ENCODE data around the gene LIPC.

DNA sequence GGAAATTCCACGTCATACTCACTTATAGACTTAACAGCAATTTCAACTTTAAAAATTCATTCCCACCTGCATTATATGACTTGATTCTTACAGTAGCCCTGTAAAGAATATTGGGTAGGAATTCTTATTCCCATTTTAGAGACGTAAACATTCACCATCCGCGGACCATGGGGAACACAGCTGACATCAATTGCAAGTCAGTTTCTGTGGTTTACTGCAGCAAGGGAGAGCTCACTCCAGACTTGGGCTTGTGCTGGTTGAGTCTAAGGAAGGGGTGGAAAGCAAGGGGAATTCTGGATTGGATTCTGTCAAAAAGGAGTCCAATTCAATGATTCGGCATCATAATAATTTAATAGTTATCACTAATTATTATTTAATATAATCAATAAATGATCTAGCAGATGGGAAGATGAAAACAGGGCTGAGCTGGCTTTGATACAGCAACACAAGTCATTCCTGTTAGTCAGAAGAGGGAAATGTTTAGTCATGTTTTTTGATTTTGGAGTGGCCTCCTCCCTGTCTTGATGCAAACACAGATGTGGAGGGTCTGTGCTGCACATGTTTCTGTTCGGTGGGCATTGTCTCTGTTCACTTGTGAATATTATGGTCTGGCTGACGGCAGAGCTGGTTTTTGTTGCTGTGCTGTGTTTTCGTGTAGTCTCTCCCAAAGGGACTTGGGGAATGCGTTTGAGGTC is 9.7 kb downstream of the LIPC start:
- no peak for TF ChIP-seq POLR2A (IDR thresholded peaks at IDR 0.05)
- TF ChIP-seq, protein P1, sequence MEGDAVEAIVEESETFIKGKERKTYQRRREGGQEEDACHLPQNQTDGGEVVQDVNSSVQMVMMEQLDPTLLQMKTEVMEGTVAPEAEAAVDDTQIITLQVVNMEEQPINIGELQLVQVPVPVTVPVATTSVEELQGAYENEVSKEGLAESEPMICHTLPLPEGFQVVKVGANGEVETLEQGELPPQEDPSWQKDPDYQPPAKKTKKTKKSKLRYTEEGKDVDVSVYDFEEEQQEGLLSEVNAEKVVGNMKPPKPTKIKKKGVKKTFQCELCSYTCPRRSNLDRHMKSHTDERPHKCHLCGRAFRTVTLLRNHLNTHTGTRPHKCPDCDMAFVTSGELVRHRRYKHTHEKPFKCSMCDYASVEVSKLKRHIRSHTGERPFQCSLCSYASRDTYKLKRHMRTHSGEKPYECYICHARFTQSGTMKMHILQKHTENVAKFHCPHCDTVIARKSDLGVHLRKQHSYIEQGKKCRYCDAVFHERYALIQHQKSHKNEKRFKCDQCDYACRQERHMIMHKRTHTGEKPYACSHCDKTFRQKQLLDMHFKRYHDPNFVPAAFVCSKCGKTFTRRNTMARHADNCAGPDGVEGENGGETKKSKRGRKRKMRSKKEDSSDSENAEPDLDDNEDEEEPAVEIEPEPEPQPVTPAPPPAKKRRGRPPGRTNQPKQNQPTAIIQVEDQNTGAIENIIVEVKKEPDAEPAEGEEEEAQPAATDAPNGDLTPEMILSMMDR (IDR thresholded peaks at IDR 0.05 in 8 of 11, conservative IDR thresholded peaks at IDR 0.05 in 3 of 11) = no peak

All from spleen (tissue), 7 donors.